HEK293 (cell line): ENCODE measurements around the gene FOXF1.

Experiments
- CTCF ChIA-PET: fragments of 350-600 bp; formaldehyde crosslinking; extraction: SDS; loops from one replicate; lab custom pipeline; 2021; ENCODE audit warnings: antibody characterized with exemption; lab: Yijun Ruan, JAX
- POLR2A ChIA-PET: fragments of 300-600 bp; formaldehyde crosslinking; extraction: SDS; loops from one replicate; lab custom pipeline; 2020; ENCODE audit warnings: antibody characterized with exemption, inconsistent platforms; lab: Yijun Ruan, JAX
- H3K27ac ChIP-seq: fragments of 200-500 bp; sonication (Bioruptor generic); 2 replicates; pipeline ENCODE4 v1.5.1; 2014; ENCODE audit warnings: low read depth, low read length, control low read depth, inconsistent platforms; ENCODE audit errors: extremely low read depth
- H3K36me3 ChIP-seq, 2 experiments: fragments of 200-500 bp in 1 of 2; sonication (Bioruptor generic) in 1 of 2; 1 replicate in 1 of 2; 2 replicates in 1 of 2; pipeline ENCODE4 v1.5.1; 2014 to 2017; ENCODE audit warnings: inconsistent platforms in 2 of 2, low read length in 2 of 2; ENCODE audit not compliant: control insufficient read depth in 2 of 2, insufficient read depth in 1 of 2
- H3K4me1 ChIP-seq: fragments of 200-500 bp; sonication (Bioruptor generic); 2 replicates; pipeline ENCODE4 v1.5.1; 2014; ENCODE audit warnings: mild to moderate bottlenecking, low read length, inconsistent platforms; ENCODE audit not compliant: control insufficient read depth, insufficient read depth
- H3K4me3 ChIP-seq: 2 replicates; pipeline ENCODE4 v1.5.1; 2011; ENCODE audit warnings: low read depth, mild to moderate bottlenecking, control low read depth, low read length, moderate library complexity
- H3K9me3 ChIP-seq: fragments of 200-500 bp; sonication (Bioruptor generic); 2 replicates; pipeline ENCODE4 v1.5.1; 2014; ENCODE audit warnings: low read depth, low read length, inconsistent platforms; ENCODE audit not compliant: control insufficient read depth, insufficient read depth
- KLF1 ChIP-seq: fragments of 450-650 bp; formaldehyde crosslinking; IDR thresholded peaks from 2 replicates; pipeline ENCODE4 v1.5.1; 2016; ENCODE audit warnings: missing biosample characterization, missing genetic modification characterization
- MEIS1 ChIP-seq: sonication (generic); formaldehyde crosslinking; IDR thresholded peaks from 2 replicates; pipeline ENCODE4 v1.8.1; 2022; ENCODE audit warnings: missing genetic modification reagents, mild to moderate bottlenecking, borderline replicate concordance
- SETDB1 ChIP-seq: IDR thresholded peaks from one replicate; pipeline ENCODE4 v1.6.1; 2017; ENCODE audit warnings: mild to moderate bottlenecking, low read length, moderate library complexity, mixed read lengths; ENCODE audit not compliant: insufficient read length
- TRIM28 ChIP-seq: IDR thresholded peaks from 2 replicates; pipeline ENCODE4 v1.6.1; 2011; ENCODE audit warnings: low read length, control low read depth, borderline replicate concordance
- ZBTB17 ChIP-seq: fragments of 450-650 bp; formaldehyde crosslinking; IDR thresholded peaks from 2 replicates; pipeline ENCODE4 v1.5.1; 2016; ENCODE audit warnings: missing biosample characterization, missing genetic modification characterization
- ZBTB20 ChIP-seq: fragments of 450-650 bp; formaldehyde crosslinking; IDR thresholded peaks from 2 replicates; pipeline ENCODE4 v1.5.1; 2016; ENCODE audit warnings: missing biosample characterization, missing genetic modification characterization
- ZBTB8A ChIP-seq: fragments of 450-650 bp; formaldehyde crosslinking; IDR thresholded peaks from 2 replicates; pipeline ENCODE4 v1.5.1; 2016; ENCODE audit warnings: missing biosample characterization, missing genetic modification characterization
- ZIC2 ChIP-seq: fragments of 450-650 bp; formaldehyde crosslinking; IDR thresholded peaks from 2 replicates; pipeline ENCODE4 v1.5.1; 2016; ENCODE audit warnings: missing biosample characterization, missing genetic modification characterization
- ZNF133 ChIP-seq: fragments of 450-650 bp; formaldehyde crosslinking; IDR thresholded peaks from 2 replicates; pipeline ENCODE4 v1.5.1; 2016; ENCODE audit warnings: missing biosample characterization, missing genetic modification characterization
- ZNF16 ChIP-seq: fragments of 450-650 bp; formaldehyde crosslinking; IDR thresholded peaks from 2 replicates; pipeline ENCODE4 v1.5.1; 2016; ENCODE audit warnings: low read depth, missing biosample characterization, missing genetic modification characterization
- ZNF239 ChIP-seq: fragments of 450-650 bp; formaldehyde crosslinking; IDR thresholded peaks from 2 replicates; pipeline ENCODE4 v1.5.1; 2016; ENCODE audit warnings: missing biosample characterization, missing genetic modification characterization
- ZNF24 ChIP-seq: fragments of 450-650 bp; formaldehyde crosslinking; IDR thresholded peaks from 2 replicates; pipeline ENCODE4 v1.5.1; 2016; ENCODE audit warnings: missing biosample characterization, missing genetic modification characterization
- ZNF26 ChIP-seq: fragments of 450-650 bp; formaldehyde crosslinking; IDR thresholded peaks from 2 replicates; pipeline ENCODE4 v1.5.1; 2016; ENCODE audit warnings: missing biosample characterization, missing genetic modification characterization
- ZNF394 ChIP-seq: fragments of 450-650 bp; formaldehyde crosslinking; IDR thresholded peaks from 2 replicates; pipeline ENCODE4 v1.5.1; 2016; ENCODE audit warnings: missing biosample characterization, missing genetic modification characterization, mild to moderate bottlenecking, moderate library complexity, borderline replicate concordance
- ZNF624 ChIP-seq: fragments of 450-650 bp; formaldehyde crosslinking; IDR thresholded peaks from 2 replicates; pipeline ENCODE4 v1.5.1; 2017; ENCODE audit warnings: missing biosample characterization, missing genetic modification characterization
- ZNF660 ChIP-seq: fragments of 450-650 bp; IDR thresholded peaks from 2 replicates; pipeline ENCODE4 v1.5.1; 2018; ENCODE audit warnings: missing biosample characterization, mild to moderate bottlenecking, missing genetic modification characterization
- ZNF76 ChIP-seq: fragments of 450-650 bp; formaldehyde crosslinking; IDR thresholded peaks from 2 replicates; pipeline ENCODE4; 2016; ENCODE audit warnings: low read depth, missing biosample characterization, missing genetic modification characterization, borderline replicate concordance
- ZSCAN23 ChIP-seq: fragments of 450-650 bp; formaldehyde crosslinking; IDR thresholded peaks from 2 replicates; pipeline ENCODE4 v1.5.1; 2016; ENCODE audit warnings: missing biosample characterization, missing genetic modification characterization

The FOXF1 gene

GRCh38 chr16:86484240-86484639, 26.1 kb upstream of the FOXF1 start:
- H3K9me3 ChIP-seq, result no peaks in the 10 kb centered on the region
- CTCF ChIA-PET, result no interaction called here
- no peaks in the 10 kb centered on the region for H3K4me1 ChIP-seq
- no peak overlapping the region for H3K4me3 ChIP-seq
- peaks cover 0 to 5% of the 10 kb centered on the region in 2 experiments; a peak in 1 of 3 replicates for H3K36me3 ChIP-seq
- no peak overlapping the region for H3K27ac ChIP-seq
- POLR2A ChIA-PET, result no interaction called here
- TF ChIP-seq SETDB1, result peak; percentile 19
- TF ChIP-seq ZNF394, result no peak
- TF ChIP-seq, all 188 proteins: peak for 1

DNA sequence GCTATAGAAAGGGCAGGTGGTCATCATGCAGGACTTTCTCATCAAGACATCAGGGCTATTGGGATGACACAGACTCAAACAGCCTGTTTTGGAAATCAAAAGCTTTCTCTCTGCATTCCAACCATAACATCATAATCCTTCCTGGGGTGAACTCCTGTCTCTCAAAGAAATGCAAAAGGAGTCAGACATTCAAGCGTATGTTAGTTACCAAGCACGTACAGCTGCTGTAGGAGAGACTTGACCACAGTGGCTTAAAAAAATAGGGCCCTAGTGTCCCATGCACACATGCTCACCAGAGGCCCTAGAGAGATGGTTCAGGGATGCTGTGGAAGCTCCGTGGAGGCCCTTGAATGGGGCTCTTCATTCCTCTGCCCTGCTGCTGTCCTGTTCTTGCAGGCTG, 24.6 kb upstream of the FOXF1 start:
- ChIA-PET CTCF (interaction anchor here (1.0 kb wide), 1 partner anchor 9 kb away, joined by 4 read pairs; no protein-coding TSS in a partner anchor), POLR2A (no interaction called here)
- no peaks in the 10 kb centered on the region for H3K9me3 ChIP-seq
- H3K4me3 ChIP-seq, result no peak overlapping the region
- H3K36me3 ChIP-seq, result peaks cover 0 to 12% of the 10 kb centered on the region in 2 experiments; a peak in 1 of 3 replicates
- no peak for TF ChIP-seq ZBTB8A (tag by site-specific recombination)
- TF ChIP-seq TRIM28, result no peak
- TF ChIP-seq ZNF624, result no peak
- TF ChIP-seq ZNF26, result no peak
- TF ChIP-seq KLF1 (tag by site-specific recombination), result no peak
- TF ChIP-seq ZNF239 (tag by site-specific recombination), result no peak
- TF ChIP-seq ZSCAN23, result no peak
- TF ChIP-seq ZNF133 (tag by site-specific recombination), result no peak
- no peak for TF ChIP-seq ZNF24
- H3K4me1 ChIP-seq, result 0 out of 2 replicates have a peak, but pooled peaks cover 2% of the 10 kb centered on the region
- no peak overlapping the region for H3K27ac ChIP-seq

DNA sequence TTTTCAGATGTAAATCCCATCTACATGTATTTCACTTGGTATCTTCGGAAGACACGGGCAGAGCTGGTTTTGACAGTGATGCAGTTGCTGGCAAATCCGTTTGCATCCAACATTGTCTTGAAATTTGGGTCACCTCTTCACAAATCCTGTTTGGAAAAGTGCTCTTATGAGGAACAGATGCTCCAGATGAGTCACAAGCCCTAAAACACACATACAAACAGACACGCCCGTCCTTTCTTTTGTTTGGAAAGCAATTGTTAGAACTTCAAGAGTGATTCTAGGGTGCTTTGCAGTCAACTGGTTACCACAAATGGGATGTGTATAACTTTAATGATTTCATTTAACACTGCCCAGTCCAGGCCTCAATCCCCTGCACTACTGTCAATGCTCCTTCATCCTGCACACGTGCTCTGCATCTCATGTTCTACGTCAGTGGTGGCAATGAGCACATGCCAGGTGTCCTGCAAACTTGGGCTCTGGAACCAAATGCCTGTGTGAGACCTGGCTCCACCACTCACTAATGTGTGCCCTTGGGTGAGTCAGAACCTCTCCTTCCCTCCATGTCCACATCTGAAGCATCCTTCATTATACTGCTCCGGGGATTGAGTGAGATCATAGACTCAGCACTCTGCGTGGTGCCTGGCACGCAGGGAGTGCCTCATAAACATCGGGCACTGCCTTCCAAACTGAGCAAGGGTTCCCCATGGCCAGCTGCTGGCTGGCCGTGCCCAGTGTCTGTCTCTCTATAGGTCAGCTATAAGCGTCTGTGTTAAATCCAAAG, 19.3 kb upstream of the FOXF1 start:
- POLR2A ChIA-PET, result no interaction called here
- H3K9me3 ChIP-seq, result no peaks in the 10 kb centered on the region
- H3K36me3 ChIP-seq, result peaks cover 0 to 12% of the 10 kb centered on the region in 2 experiments; a peak in 1 of 3 replicates
- no peak overlapping the region for H3K4me3 ChIP-seq
- H3K4me1 ChIP-seq, result 0 out of 2 replicates have a peak, but pooled peaks cover 3% of the 10 kb centered on the region
- no peak overlapping the region for H3K27ac ChIP-seq
- TF ChIP-seq MEIS1 (CRISPR knock-in tag), result no peak
- TF ChIP-seq ZBTB17 (tag by site-specific recombination), result peak; percentile 37; the same call in 1 of the 2 replicates
- TF ChIP-seq ZNF660 (tag by site-specific recombination), result 0 out of 2 replicates have a peak, but pooled peaks have one; percentile 66
- peak; percentile 52 for TF ChIP-seq ZIC2 (tag by site-specific recombination)
- TF ChIP-seq ZNF16 (tag by site-specific recombination), result no peak
- peak; percentile 48; the same call in 1 of the 2 replicates for TF ChIP-seq ZBTB20 (tag by site-specific recombination)
- TF ChIP-seq ZNF76 (tag by site-specific recombination), result no peak
- CTCF ChIA-PET, result interaction anchor here (1.0 kb wide), 1 partner anchor 238 kb away, joined by 3 read pairs; no protein-coding TSS in a partner anchor
